ENCODE results near the gene PTPRM.

Gene PTPRM

GRCh38 chr18:7566567-7567473, at the start of gene PTPRM:
Gene PTPRM (plus strand): TSS chr18:7567316. CDS start chr18:7567819, 503 bp downstream.
- FAIRE-seq (peak; percentile 94), DNase-seq (ENCODE audit: low spot score) (peak; percentile 97)

DNA sequence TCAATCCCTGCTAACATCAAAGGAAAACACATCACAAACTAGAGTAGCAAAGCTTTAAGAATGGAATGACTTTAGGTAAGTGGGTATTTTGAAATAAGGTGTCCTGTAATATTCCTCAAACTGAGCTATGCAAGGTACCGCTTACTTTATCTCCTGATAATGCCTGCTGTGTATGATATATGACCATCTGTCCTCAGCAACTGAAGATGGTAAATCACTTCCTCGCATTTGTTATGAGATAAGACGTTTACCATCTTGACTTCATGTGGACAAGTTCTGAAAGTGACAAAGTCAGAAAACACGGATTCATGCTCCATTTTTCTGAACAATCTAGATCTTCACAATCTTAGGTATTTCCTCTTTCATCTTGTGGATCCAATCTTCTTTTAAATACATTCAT, 49.3 kb upstream of the PTPRM start:
- FAIRE-seq = peak; percentile 92
- no peak for DNase-seq (ENCODE audit: low spot score)

DNA sequence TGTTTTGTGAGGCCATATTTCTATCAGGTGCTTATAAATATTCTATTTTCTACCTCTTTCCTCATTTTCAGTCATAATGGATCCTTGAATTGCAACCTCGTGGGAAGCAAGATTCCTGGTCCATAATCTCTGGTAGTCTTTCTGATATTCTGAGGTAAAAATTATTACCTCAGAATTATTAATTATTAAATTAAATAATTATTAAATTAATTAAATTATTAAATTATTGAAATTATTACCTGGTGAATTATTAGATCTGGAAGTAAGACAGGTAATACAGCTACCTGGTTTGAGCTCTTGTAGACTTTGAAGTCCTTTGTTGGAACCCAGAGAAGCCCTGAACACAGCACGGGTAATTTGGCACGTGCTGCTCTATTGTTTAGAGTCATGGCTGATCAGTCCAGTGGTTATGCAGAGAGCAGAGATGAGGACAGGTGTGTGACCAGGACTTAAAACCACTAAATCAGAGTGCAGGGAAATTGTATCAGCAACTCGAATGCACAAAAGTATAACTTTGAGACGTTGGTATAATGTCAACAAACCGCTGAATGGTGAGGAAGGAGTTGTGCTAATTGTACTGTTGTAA, 46.8 kb upstream of the PTPRM start:
- DNase-seq (ENCODE audit: low spot score) (no peak), FAIRE-seq (peak; percentile 50)

DNA sequence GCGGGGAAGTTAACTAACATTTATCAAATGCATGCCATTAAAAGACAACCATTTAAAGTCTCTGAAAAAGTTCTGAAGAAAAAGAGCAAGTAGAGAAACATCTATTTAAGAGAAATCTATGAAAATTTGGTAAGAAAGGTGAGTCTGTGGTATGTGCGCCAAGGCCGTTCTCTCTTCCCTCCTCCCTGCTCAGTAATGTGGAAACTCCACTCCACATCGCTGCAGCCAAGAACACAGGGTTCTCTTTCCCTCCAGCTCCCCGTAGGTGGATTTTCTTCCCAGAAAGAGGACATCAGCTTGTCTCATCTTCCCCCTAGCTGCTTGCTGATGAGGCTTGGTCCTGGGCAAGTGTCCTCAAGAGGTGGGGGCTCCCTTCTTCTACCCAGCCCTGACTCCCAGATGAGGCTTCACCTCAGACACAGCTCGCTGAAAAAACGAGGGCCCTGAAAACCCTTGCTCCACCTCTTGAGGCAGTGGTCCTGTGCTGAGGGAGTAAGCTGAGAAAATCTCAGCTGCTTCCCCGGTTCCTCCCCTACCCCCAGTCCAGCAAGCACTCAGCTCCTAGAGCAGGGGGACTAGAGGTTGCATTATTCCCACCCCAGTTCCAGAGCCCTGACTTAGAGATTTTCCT, 45.8 kb upstream of the PTPRM start:
- FAIRE-seq = no peak

DNA sequence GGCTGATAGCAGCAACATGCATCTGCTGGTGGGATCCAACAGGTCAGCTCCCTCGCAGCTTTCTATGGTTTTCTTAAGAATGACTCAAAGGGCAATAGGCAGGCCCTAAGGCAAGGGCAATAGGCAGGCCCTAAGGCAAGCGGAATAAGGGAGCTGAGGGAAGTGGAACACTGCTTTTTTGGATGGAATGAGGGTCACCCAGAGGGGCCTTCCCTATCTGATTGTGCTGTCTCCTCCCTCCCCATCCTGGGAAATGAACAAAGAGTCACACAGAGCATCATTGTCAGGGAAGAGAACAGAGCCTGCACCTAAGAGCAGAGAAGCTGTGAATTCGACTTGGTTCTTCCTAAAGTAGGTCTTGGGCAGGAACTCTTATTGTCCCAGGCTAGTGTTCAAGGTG, 43.3 kb upstream of the PTPRM start:
- no peak for FAIRE-seq
- DNase-seq (ENCODE audit: low spot score) = no peak

More for the DNA sequence above, 45.8 kb upstream of the PTPRM start:
- DNase-seq (ENCODE audit: low spot score) = no peak

GRCh38 chr18:7524786-7525185, 42.3 kb upstream of the PTPRM start:
- no peak for FAIRE-seq
- DNase-seq (ENCODE audit: low spot score) = no peak

DNA sequence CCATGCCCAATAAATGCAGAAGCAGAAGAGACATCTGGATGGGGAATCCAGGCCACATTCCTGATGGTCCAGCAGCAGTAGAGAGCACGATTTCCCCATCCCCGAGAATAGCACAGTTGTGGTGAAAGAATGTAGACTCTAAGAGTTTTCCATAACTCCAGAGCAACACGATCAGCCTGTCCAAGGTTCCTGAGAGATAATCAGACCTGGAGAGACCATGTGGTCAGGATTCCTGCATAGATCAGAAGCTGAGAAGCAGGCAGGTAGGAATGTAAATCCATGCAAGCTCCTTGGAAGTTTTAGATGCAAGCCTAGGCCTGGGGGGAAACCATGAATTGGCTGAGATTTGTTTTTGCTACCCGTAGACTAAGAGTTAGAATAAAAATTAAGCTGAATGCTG, 34.2 kb upstream of the PTPRM start:
- FAIRE-seq (no peak), DNase-seq (ENCODE audit: low spot score) (no peak)

GRCh38 chr18:7535436-7536205, 31.5 kb upstream of the PTPRM start:
- FAIRE-seq (peak; percentile 79), DNase-seq (ENCODE audit: low spot score) (no peak)

- no peak for DNase-seq (ENCODE audit: low spot score)
- no peak for FAIRE-seq
Measured at GRCh38 chr18:7537145-7537544, 30.0 kb upstream of the PTPRM start.

GRCh38 chr18:7541835-7542234, 25.3 kb upstream of the PTPRM start:
- no peak for DNase-seq (ENCODE audit: low spot score)
- peak; percentile 23 for FAIRE-seq

DNA sequence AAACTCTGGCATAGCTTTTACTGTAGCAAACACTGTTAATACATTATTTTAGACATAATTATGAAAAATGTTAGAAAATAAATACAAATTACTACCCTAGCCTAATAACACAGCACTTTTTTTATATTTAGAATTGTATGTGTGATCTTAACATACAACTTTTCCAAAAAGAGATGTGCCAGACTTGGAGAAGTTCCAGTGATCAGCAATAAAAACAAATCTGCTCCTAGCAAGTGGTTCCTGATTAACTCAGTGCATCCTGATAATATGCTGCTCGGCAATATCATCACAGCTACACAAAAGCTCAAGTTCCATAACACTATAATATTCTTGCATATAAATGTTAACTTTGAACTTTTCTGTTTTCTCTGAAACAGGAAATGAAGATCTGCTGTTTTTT, 22.4 kb upstream of the PTPRM start:
- DNase-seq (ENCODE audit: low spot score) (no peak), FAIRE-seq (no peak)

DNA sequence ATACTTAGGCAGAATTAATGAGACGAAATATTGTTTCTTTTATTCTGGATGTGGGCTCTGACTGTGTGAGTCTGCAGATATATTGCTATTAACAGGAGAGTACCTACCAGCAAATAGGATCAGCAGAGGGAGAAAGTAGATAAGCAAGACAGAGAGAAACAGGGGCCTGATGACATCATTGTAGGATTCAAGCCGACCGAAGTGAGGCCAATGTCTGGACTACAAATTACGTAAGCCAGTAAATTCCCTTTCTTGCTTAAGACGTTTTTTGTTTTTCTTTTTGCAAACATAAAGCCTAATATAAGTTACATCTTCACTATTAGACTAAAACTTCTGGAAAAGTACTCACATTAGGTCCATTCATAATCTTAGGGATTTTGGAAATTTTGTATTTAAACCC, 21.4 kb upstream of the PTPRM start:
- DNase-seq (ENCODE audit: low spot score) (no peak), FAIRE-seq (no peak)

DNA sequence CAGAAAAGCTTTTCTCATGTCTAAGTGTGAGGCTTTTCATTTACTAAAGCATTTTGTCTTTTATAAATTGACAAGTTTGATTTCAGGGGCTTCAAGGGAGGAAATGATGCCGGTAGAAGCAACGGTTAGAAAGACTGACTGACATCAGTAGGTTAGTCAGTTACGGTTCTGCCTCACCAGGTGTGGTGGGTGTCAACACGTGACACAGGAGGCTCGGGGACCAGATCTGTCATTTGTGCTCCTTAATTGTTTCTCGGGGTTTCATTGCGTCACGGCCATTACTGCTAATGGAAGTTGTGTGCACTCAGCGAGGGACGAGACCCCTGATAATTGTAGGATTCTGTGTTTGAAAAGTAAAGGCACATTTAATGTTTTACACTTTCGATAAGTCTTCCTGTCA, 18.9 kb upstream of the PTPRM start:
- no peak for DNase-seq (ENCODE audit: low spot score)
- peak; percentile 52 for FAIRE-seq

- DNase-seq (ENCODE audit: low spot score) (no peak), FAIRE-seq (no peak)
Measured at GRCh38 chr18:7548721-7549120, 18.4 kb upstream of the PTPRM start.

DNA sequence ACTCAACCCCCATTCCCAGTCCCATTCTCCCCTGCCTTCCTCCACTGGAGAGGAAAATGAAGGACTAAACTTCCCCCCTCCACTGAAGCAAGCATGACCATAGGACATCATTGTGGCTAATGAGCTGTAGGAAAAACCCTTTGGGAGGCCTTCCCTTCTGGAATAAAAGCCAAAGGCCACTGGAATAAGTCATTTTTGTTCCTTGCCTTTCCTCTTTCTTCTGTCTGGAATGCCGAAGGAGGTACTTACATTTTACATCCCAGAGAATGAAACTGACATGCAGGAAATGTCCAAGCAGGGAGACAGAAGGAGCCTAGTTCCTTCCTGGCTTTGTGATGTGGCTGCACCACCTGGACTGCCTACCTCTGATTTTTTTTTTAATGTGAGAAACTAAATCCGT, 9.1 kb upstream of the PTPRM start:
- no peak for DNase-seq (ENCODE audit: low spot score)
- FAIRE-seq = no peak

- DNase-seq (ENCODE audit: low spot score) (no peak), FAIRE-seq (peak; percentile 40)
Measured at GRCh38 chr18:7558769-7559168, 8.3 kb upstream of the PTPRM start.

- no peak for DNase-seq (ENCODE audit: low spot score)
- no peak for FAIRE-seq
Measured at GRCh38 chr18:7559709-7560319, 7.3 kb upstream of the PTPRM start.

DNA sequence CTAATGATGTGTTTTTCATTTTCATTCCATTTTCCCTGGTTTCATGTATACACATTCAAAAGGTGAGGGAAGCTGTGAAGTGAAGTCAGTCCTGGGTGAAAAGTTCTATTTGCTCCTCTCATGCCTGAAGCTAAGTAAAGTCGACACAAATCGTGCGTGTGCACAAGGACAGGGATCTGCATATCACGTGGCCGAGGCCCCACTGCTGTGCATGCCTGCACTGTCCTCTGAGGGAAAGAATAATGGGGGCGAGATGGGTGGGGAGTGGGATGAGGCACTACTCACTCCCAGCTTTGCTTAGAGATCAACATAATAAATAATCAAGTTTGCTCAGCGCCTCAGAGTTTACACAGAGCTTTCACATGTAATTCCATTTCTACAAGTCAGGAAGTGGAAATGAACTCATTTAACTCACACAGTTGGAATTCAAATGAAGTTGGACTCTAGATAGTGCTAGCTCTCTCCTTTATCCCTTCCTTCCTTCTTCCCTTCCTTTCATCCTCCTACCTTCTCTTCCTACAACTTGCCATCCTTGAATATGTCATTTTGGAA, 5.1 kb upstream of the PTPRM start:
- no peak for FAIRE-seq
- DNase-seq (ENCODE audit: low spot score) = no peak

DNA sequence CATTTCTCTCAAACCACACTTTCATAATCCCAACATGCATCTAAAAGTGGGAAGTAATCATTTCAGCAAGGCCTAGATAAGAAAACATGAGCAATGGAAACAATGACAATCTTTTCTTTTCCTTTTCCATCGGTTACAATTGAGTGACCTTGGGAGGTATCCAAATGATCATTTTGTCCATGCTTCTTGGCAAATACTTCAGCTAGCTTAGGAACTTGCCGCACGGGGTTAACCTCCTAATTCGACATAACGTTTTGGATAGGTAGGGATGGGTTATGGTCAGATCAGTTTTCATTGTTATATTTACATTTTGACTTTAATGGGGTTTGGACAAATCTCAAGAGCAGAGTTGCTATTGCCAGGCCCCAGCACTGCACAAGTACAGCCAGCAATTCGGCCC, 4.6 kb upstream of the PTPRM start:
- DNase-seq (ENCODE audit: low spot score) (no peak), FAIRE-seq (peak; percentile 27)

- no peak for FAIRE-seq
- DNase-seq (ENCODE audit: low spot score) = no peak
Measured at GRCh38 chr18:7565677-7566076, 1.4 kb upstream of the PTPRM start.

- no peak for DNase-seq (ENCODE audit: low spot score)
- no peak for FAIRE-seq
Measured at GRCh38 chr18:7566244-7566566, 911 bp upstream of the PTPRM start.
